H9 (cell line): Measurements from ENCODE around the gene LDHD. TPM values are rescaled to one million over a fixed set of nuclear protein-coding genes. Genes with fewer than 3 reads are reported as not detected.

ENCODE experiments used
- DNase-seq: peaks from one replicate; pipeline ENCODE4 v3.0.0-alpha.2; 2017
- H2AFZ ChIP-seq: one replicate; pipeline ENCODE4 v1.6.1; 2013; ENCODE audit warnings: mild to moderate bottlenecking, low read length, control low read depth, moderate library complexity
- H2AK5ac ChIP-seq: 2 replicates; pipeline ENCODE4 v1.6.1; 2013; ENCODE audit warnings: low read length, control low read depth, mixed read lengths; ENCODE audit not compliant: insufficient read length
- H2BK120ac ChIP-seq: one replicate; pipeline ENCODE4 v1.6.1; 2013; ENCODE audit warnings: low read depth, mild to moderate bottlenecking, low read length, control low read depth, inconsistent platforms; ENCODE audit not compliant: poor library complexity, severe bottlenecking
- H2BK12ac ChIP-seq: 2 replicates; pipeline ENCODE4 v1.6.1; 2013; ENCODE audit warnings: low read length, control low read depth, mixed read lengths, low read depth; ENCODE audit not compliant: insufficient read length
- H2BK15ac ChIP-seq: 2 replicates; pipeline ENCODE4 v1.6.1; 2013; ENCODE audit warnings: low read depth, low read length, control low read depth
- H2BK20ac ChIP-seq: one replicate; pipeline ENCODE4 v1.6.1; 2013; ENCODE audit warnings: low read depth, mild to moderate bottlenecking, low read length, control low read depth, inconsistent platforms; ENCODE audit not compliant: poor library complexity, severe bottlenecking
- H2BK5ac ChIP-seq: 2 replicates; pipeline ENCODE4 v1.6.1; 2013; ENCODE audit warnings: low read length, control low read depth, mixed read lengths; ENCODE audit not compliant: insufficient read length
- H3K14ac ChIP-seq: 2 replicates; pipeline ENCODE4 v1.6.1; 2013; ENCODE audit warnings: low read length, control low read depth; ENCODE audit not compliant: insufficient read depth
- H3K18ac ChIP-seq: 2 replicates; pipeline ENCODE4 v1.6.1; 2013; ENCODE audit warnings: low read depth, mild to moderate bottlenecking, mixed read lengths, low read length, control low read depth; ENCODE audit not compliant: insufficient read length
- H3K23ac ChIP-seq: 2 replicates; pipeline ENCODE4 v1.6.1; 2013; ENCODE audit warnings: low read length, control low read depth, mixed read lengths, low read depth; ENCODE audit not compliant: insufficient read length
- H3K23me2 ChIP-seq: 2 replicates; pipeline ENCODE4 v1.6.1; 2013; ENCODE audit warnings: low read depth, mild to moderate bottlenecking, mixed read lengths, low read length, control low read depth; ENCODE audit not compliant: insufficient read length, poor library complexity, severe bottlenecking
- H3K27ac ChIP-seq: 2 replicates; pipeline ENCODE4 v1.5.1; 2013; ENCODE audit warnings: low read length, control low read depth, mixed read lengths, low read depth; ENCODE audit not compliant: insufficient read length
- H3K27me3 ChIP-seq: 2 replicates; pipeline ENCODE4 v1.6.1; 2013; ENCODE audit warnings: low read length, control low read depth, inconsistent platforms; ENCODE audit not compliant: insufficient read depth
- H3K4ac ChIP-seq: 2 replicates; pipeline ENCODE4 v1.6.1; 2013; ENCODE audit warnings: low read depth, mild to moderate bottlenecking, control low read depth, inconsistent platforms, low read length, moderate library complexity
- H3K4me1 ChIP-seq: 2 replicates; pipeline ENCODE4 v1.6.1; 2013; ENCODE audit warnings: low read length, control low read depth, inconsistent platforms; ENCODE audit not compliant: insufficient read depth
- H3K4me2 ChIP-seq: 2 replicates; pipeline ENCODE4 v1.6.1; 2013; ENCODE audit warnings: low read length, control low read depth, mixed read lengths; ENCODE audit not compliant: insufficient read length, insufficient read depth
- H3K56ac ChIP-seq: 2 replicates; pipeline ENCODE4 v1.6.1; 2013; ENCODE audit warnings: low read depth, mild to moderate bottlenecking, mixed read lengths, low read length, control low read depth; ENCODE audit not compliant: insufficient read length
- H3K79me1 ChIP-seq: 2 replicates; pipeline ENCODE4 v1.6.1; 2013; ENCODE audit warnings: low read depth, mild to moderate bottlenecking, moderate library complexity, low read length, control low read depth, inconsistent platforms; ENCODE audit not compliant: insufficient read depth, poor library complexity, severe bottlenecking
- H3K79me2 ChIP-seq: 2 replicates; pipeline ENCODE4 v1.6.1; 2013; ENCODE audit warnings: low read length, control low read depth, inconsistent platforms; ENCODE audit not compliant: insufficient read depth
- H3K9ac ChIP-seq: 2 replicates; pipeline ENCODE4 v1.6.1; 2013; ENCODE audit warnings: low read length, control low read depth, mixed read lengths; ENCODE audit not compliant: insufficient read length; ENCODE audit errors: extremely low read depth
- H3K9me3 ChIP-seq: one replicate; pipeline ENCODE4 v1.6.1; 2013; ENCODE audit warnings: low read depth, low read length, inconsistent platforms; ENCODE audit not compliant: control insufficient read depth
- H3T11ph ChIP-seq: one replicate; pipeline ENCODE4 v1.6.1; 2013; ENCODE audit warnings: mild to moderate bottlenecking, low read length, control low read depth, inconsistent platforms
- H4K20me1 ChIP-seq: one replicate; pipeline ENCODE4 v1.6.1; 2013; ENCODE audit not compliant: control insufficient read depth, insufficient read length, insufficient read depth
- H4K5ac ChIP-seq: 2 replicates; pipeline ENCODE4 v1.6.1; 2013; ENCODE audit warnings: low read depth, mild to moderate bottlenecking, mixed read lengths, low read length, control low read depth; ENCODE audit not compliant: insufficient read length
- H4K8ac ChIP-seq: replicated peaks from 2 replicates; pipeline ENCODE4 v1.6.1; 2013; ENCODE audit warnings: low read length, control low read depth, mixed read lengths, low read depth; ENCODE audit not compliant: insufficient read length
- H4K91ac ChIP-seq: 2 replicates; pipeline ENCODE4 v1.6.1; 2013; ENCODE audit warnings: low read depth, mild to moderate bottlenecking, moderate library complexity, mixed read lengths, low read length, control low read depth; ENCODE audit not compliant: insufficient read length
- H3K27ac Mint-ChIP-seq, 3 experiments: 2 replicates in 2 of 3; 3 replicates in 1 of 3; pipeline ENCODE4 v1.8.0; 2020 to 2021; ENCODE audit warnings: mixed read lengths in 3 of 3, mild to moderate bottlenecking in 1 of 3, moderate library complexity in 1 of 3
- H3K27me3 Mint-ChIP-seq: 2 replicates; pipeline ENCODE4 v1.8.0; 2021; ENCODE audit warnings: low read depth, mild to moderate bottlenecking, moderate library complexity, mixed read lengths
- H3K36me3 Mint-ChIP-seq, 3 experiments: 2 replicates in 2 of 3; 3 replicates in 1 of 3; pipeline ENCODE4 v1.8.0; 2020 to 2021; ENCODE audit warnings: low read depth in 3 of 3, mixed read lengths in 3 of 3; ENCODE audit not compliant: insufficient read depth in 1 of 3
- H3K4me1 Mint-ChIP-seq, 2 experiments: 2 replicates each; pipeline ENCODE4 v1.8.0; 2020; ENCODE audit warnings: mixed read lengths in 2 of 2
- H3K4me3 Mint-ChIP-seq, 2 experiments: 2 replicates in 1 of 2; 3 replicates in 1 of 2; pipeline ENCODE4 v1.8.0; 2020 to 2021; ENCODE audit warnings: mild to moderate bottlenecking in 2 of 2, mixed read lengths in 2 of 2, moderate library complexity in 1 of 2
- H3K9me3 Mint-ChIP-seq, 2 experiments: 2 replicates in 1 of 2; 3 replicates in 1 of 2; pipeline ENCODE4 v1.8.0; 2020; ENCODE audit warnings: mild to moderate bottlenecking in 2 of 2, mixed read lengths in 2 of 2, moderate library complexity in 1 of 2
- WGBS: extraction: QIAGEN DNeasy Blood & Tissue Kit; methylation state at CpG from one replicate; pipeline ENCODE4 v1.1.7; 2013; ENCODE audit warnings: missing lambda C conversion rate, low lambda C conversion rate, mixed read lengths; ENCODE audit not compliant: insufficient read length; ENCODE audit errors: extremely low coverage; 5-methylcytosine and 5-hydroxymethylcytosine counted together
- total RNA-seq: library from RNA; stranded (reverse); gene quantifications from 2 replicates; pipeline ENCODE4 v1.2.1, GENCODE V29; 2021
- TF ChIP-seq, protein P1 (sequence below): fragments of 200-600 bp; sonication (generic); conservative IDR thresholded peaks from 3 replicates; pipeline ENCODE4 v1.8.0; 2021; ENCODE audit warnings: antibody characterized with exemption, mild to moderate bottlenecking

Gene LDHD
- total RNA-seq, 1 experiment from 2014 or later: 14.7 TPM

DNA sequence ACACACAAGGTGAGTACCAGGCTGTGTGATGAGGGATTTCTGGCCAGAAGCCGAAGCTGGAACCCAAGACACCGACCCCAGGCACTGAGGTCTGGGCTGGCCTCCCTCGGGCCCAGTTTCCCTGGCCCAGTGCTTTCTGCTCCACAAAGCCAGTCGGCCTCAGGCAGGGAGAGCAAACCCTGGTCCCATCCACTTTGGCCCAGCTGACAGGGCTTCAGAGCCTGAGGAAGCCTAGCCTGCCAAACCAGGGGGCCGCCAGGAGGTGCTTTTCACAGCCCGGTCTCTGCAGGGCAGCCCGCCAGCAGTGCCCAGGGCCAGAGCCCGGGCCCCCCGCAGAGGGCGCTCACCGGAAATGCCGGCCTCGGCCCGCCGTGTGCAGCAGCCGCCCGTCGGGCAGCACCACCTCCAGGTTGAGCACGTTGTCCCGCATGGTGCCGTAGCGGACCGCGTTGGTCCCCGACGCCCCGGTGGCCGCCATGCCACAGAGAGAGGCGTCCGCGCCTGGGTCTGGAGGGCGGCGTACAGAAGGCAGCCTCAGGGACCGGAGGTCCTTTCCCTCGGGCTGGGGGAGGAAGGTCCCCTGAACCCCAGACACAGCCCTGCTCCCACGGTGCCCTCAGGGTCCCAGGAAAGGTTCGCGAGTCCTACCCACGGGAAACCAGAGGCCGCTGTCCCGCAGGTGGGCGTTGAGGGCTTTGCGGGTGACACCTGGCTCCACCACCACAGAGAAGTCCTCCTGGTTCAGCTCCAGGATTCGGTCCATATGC lies 2.2 kb downstream of the LDHD start:
- Histone ChIP-seq H2BK120ac (no peak overlapping the region), H3K23me2 (no peaks in the 10 kb centered on the region), H2BK5ac (no peak overlapping the region), H4K91ac (no peak overlapping the region), H2AK5ac (no peak overlapping the region), H4K8ac (no peak overlapping the region), H2BK12ac (no peak overlapping the region), H3K27ac (no peak overlapping the region), H4K5ac (no peak overlapping the region), H3K4ac (no peak overlapping the region; the same call in 1 of the 2 replicates), H3K4me2 (no peak overlapping the region), H3K9ac (no peak overlapping the region), H3K14ac (no peak overlapping the region; the same call in 1 of the 2 replicates), H2BK20ac (no peak overlapping the region), H2AFZ (no peak overlapping the region), H3K79me1 (no peaks in the 10 kb centered on the region), H3K56ac (no peak overlapping the region), H4K20me1 (no peaks in the 10 kb centered on the region), H2BK15ac (no peak overlapping the region), H3K4me1 (peaks cover 7% of the 10 kb centered on the region; the same call in 1 of the 2 replicates), H3K9me3 (no peaks in the 10 kb centered on the region), H3T11ph (no peak overlapping the region), H3K27me3 (no peaks in the 10 kb centered on the region), H3K23ac (no peak overlapping the region), H3K18ac (no peak overlapping the region), H3K79me2 (no peaks in the 10 kb centered on the region)
- Mint-ChIP-seq H3K27me3 (peaks cover 4% of the 10 kb centered on the region; the same call in 1 of the 2 replicates), H3K27ac (no peak overlapping the region), H3K36me3 (peaks cover 0 to 2% (median 0%) of the 10 kb centered on the region in 3 experiments; a peak in 3 of 7 replicates), H3K4me3 (no peak overlapping the region), H3K9me3 (0 out of 5 replicates have a peak, but pooled peaks cover 0 to 3% of the 10 kb centered on the region in 2 experiments), H3K4me1 (peaks cover 52 to 67% of the 10 kb centered on the region in 2 experiments)
- no CpG with 5 or more reads among the region's 44 CpGs for WGBS
- DNase-seq: peak; percentile 46
- TF ChIP-seq, protein P1, sequence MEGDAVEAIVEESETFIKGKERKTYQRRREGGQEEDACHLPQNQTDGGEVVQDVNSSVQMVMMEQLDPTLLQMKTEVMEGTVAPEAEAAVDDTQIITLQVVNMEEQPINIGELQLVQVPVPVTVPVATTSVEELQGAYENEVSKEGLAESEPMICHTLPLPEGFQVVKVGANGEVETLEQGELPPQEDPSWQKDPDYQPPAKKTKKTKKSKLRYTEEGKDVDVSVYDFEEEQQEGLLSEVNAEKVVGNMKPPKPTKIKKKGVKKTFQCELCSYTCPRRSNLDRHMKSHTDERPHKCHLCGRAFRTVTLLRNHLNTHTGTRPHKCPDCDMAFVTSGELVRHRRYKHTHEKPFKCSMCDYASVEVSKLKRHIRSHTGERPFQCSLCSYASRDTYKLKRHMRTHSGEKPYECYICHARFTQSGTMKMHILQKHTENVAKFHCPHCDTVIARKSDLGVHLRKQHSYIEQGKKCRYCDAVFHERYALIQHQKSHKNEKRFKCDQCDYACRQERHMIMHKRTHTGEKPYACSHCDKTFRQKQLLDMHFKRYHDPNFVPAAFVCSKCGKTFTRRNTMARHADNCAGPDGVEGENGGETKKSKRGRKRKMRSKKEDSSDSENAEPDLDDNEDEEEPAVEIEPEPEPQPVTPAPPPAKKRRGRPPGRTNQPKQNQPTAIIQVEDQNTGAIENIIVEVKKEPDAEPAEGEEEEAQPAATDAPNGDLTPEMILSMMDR: no peak
